Ishikawa (cell line): ENCODE measurements around the gene CDC42BPG.

Experiments used
- CEBPB ChIP-seq: IDR thresholded peaks from 2 replicates; pipeline ENCODE4 v1.6.1; 2012
- CREB1 ChIP-seq: IDR thresholded peaks from 2 replicates; pipeline ENCODE4 v1.6.1; 2012; ENCODE audit warnings: low read depth
- EGR1 ChIP-seq: IDR thresholded peaks from 2 replicates; pipeline ENCODE4 v1.6.1; 2012
- EP300 ChIP-seq: IDR thresholded peaks from 2 replicates; pipeline ENCODE4 v1.6.1; 2012; ENCODE audit warnings: borderline replicate concordance
- FOXM1 ChIP-seq: IDR thresholded peaks from 2 replicates; pipeline ENCODE4 v1.6.1; 2012; ENCODE audit warnings: low read depth, borderline replicate concordance
- NFIC ChIP-seq: IDR thresholded peaks from 2 replicates; pipeline ENCODE4 v1.6.1; 2012
- RAD21 ChIP-seq: IDR thresholded peaks from 2 replicates; pipeline ENCODE4 v1.6.1; 2012; ENCODE audit warnings: low read depth
- TAF1 ChIP-seq: IDR thresholded peaks from 2 replicates; pipeline ENCODE4 v1.6.1; 2012; ENCODE audit warnings: low read depth, mild to moderate bottlenecking
- TCF12 ChIP-seq: IDR thresholded peaks from 2 replicates; pipeline ENCODE4 v1.6.1; 2012; ENCODE audit warnings: low read depth
- TEAD4 ChIP-seq: IDR thresholded peaks from 2 replicates; pipeline ENCODE4 v1.6.1; 2012
- YY1 ChIP-seq: IDR thresholded peaks from 2 replicates; pipeline ENCODE4 v1.6.1; 2012; ENCODE audit warnings: low read depth
- ZBTB7A ChIP-seq: IDR thresholded peaks from 2 replicates; pipeline ENCODE4 v1.6.1; 2012; ENCODE audit warnings: low read depth
- TF ChIP-seq, protein P1 (sequence below): IDR thresholded peaks from 2 replicates; pipeline ENCODE4 v1.6.1; 2012
- TF ChIP-seq, protein P2 (sequence below): IDR thresholded peaks from 2 replicates; pipeline ENCODE4 v1.6.1; 2012; ENCODE audit warnings: low read depth, mild to moderate bottlenecking
- TF ChIP-seq, protein P3 (sequence below): IDR thresholded peaks from 2 replicates; pipeline ENCODE4 v1.6.1; 2012

The CDC42BPG gene

DNA sequence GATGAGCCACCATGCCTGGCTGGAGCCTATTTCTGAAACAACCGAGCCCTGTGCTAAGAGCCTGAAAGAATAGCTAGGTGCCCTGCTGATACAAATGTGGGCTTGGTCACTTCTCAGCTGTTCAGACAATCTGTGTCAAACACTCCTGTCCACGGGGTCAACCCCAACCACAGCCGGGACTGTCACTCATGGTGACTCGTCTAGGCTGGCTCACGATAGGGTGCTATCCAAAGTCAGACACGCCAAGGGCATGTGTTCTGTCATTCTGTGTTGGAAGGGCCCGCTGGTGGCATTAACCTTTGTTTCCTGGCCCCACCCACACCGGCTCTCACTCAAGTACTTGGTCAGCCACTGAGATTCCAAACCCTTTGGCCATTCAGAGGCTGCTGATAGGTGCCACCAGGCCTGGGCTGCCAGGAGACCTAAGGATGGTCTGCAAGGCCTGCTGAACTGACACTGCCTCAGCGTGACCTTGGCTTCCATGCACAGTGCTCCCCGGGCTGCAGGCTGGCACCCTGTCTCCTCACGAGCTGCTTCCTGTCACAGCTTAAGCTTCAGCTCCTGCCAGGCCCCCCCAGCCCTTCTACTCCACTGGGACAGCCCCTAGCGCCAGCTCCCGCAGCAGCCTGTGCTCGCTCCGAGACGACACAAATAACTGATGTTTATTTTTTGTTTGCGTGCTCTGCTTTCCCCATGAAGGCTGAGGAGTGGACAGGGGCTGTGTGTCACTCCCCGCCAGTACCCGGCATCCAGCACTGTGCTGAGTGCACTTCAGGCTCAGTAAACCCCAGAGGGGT is 14.2 kb upstream of the CDC42BPG start:
- no peak for TF ChIP-seq ZBTB7A
- TF ChIP-seq EP300 = no peak
- TF ChIP-seq TAF1 = no peak

DNA sequence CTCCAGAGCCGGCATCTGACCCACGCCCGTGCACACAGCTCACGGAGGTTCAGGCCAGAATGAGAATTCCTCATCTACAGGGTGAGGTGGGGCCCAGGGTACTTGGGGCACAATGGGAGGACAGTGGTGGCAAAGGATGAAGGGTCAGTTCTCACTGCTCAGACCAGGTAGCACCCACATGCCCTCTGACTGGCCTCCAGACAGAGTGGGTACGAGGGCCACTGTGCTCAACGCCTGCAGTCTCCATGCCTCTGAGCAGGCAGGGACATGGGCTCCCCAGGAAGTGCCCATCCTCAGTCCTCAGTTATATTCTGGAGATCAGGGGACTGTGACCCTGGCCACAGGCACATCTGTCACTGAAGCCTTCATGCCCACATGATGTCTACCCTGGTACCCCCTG is 13.0 kb upstream of the CDC42BPG start:
- TF ChIP-seq CEBPB (no peak), FOXM1 (no peak), CREB1 (no peak), YY1 (no peak), EGR1 (no peak), TCF12 (no peak), TEAD4 (no peak)
- TF ChIP-seq, protein P1, sequence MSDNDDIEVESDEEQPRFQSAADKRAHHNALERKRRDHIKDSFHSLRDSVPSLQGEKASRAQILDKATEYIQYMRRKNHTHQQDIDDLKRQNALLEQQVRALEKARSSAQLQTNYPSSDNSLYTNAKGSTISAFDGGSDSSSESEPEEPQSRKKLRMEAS = no peak
- TF ChIP-seq, protein P2, sequence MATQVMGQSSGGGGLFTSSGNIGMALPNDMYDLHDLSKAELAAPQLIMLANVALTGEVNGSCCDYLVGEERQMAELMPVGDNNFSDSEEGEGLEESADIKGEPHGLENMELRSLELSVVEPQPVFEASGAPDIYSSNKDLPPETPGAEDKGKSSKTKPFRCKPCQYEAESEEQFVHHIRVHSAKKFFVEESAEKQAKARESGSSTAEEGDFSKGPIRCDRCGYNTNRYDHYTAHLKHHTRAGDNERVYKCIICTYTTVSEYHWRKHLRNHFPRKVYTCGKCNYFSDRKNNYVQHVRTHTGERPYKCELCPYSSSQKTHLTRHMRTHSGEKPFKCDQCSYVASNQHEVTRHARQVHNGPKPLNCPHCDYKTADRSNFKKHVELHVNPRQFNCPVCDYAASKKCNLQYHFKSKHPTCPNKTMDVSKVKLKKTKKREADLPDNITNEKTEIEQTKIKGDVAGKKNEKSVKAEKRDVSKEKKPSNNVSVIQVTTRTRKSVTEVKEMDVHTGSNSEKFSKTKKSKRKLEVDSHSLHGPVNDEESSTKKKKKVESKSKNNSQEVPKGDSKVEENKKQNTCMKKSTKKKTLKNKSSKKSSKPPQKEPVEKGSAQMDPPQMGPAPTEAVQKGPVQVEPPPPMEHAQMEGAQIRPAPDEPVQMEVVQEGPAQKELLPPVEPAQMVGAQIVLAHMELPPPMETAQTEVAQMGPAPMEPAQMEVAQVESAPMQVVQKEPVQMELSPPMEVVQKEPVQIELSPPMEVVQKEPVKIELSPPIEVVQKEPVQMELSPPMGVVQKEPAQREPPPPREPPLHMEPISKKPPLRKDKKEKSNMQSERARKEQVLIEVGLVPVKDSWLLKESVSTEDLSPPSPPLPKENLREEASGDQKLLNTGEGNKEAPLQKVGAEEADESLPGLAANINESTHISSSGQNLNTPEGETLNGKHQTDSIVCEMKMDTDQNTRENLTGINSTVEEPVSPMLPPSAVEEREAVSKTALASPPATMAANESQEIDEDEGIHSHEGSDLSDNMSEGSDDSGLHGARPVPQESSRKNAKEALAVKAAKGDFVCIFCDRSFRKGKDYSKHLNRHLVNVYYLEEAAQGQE = no peak

DNA sequence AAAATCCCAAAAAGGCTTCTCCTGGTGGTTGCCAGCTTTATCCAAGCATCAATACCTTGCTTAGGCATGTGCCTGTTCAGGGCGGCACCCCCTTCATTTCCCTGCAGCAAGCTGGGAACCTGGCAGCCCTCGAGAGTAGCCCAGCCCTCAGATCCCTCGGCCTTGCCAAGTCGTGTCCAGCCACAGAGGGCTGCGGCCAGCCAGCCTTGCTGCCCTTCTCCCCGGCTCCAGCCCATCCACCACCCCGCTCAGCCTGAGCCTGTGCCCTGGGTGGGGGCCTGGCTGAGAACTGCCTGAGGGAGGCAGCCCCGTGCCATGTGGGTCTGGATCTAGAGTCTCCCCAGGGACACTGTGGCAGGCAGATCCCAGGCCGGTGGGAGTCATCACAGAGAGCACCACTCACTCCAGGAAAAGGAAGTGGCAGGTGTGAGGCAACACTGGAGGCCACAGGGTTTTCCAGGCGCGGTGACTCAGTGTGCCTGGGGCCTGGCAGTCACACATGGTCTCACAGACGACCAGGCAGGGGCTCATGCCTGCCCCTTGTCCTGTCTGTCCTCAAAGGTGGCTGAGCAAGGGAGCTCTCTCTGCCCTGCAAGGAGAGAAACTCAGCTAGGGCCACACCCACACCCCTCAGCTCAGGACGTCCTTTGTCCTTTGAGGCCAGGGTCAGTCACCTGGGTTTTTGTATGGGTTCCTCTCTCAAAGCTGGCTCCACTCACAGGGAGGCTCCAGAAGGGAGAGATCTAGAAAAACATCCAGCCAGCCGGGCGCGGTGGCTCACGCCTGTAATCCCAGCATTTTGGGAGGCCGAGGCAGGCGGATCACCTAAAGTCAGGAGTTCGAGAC is 12.2 kb upstream of the CDC42BPG start:
- TF ChIP-seq TCF12 (no peak; the same call in 1 of the 2 replicates), CEBPB (peak; percentile 75), NFIC (no peak)
- TF ChIP-seq, protein P1 = peak; percentile 32; the same call in 1 of the 2 replicates

DNA sequence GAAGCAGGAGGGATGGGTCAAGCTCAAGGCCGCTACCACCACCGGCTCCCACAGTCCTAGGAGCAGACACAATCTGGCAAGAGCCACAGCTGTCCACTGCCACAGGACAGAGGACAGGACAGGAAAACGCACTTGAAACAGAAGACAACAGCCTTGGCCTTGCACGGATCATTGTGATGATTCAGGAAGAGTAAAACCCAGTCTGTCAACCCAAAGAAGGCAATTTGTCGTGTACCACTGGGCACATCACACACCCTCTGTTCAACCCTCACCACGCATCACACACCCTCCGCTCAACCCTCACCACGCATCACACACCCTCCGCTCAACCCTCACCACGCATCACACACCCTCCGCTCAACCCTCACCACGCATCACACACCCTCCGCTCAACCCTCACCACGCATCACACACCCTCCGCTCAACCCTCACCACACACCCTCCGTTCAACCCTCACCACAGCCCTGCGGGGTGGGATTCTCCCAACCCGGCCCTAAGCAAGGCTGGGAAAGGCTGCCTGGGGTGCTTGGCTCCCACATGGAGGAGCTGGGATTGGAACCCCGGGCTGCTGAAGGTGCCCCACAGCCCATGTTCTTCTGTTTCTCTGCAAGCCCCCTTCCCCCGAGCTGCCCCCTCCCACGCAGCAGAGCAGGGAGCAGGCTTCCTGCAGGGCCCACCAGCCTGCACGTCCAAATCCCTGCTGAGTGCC is 11.3 kb upstream of the CDC42BPG start:
- TF ChIP-seq, protein P2 = no peak
- no peak for TF ChIP-seq YY1
- TF ChIP-seq CEBPB = no peak
- no peak for TF ChIP-seq NFIC
- TF ChIP-seq ZBTB7A = no peak
- TF ChIP-seq FOXM1 = no peak
- no peak for TF ChIP-seq RAD21
- TF ChIP-seq CREB1 = no peak
- TF ChIP-seq TEAD4 = no peak
- TF ChIP-seq, protein P3, sequence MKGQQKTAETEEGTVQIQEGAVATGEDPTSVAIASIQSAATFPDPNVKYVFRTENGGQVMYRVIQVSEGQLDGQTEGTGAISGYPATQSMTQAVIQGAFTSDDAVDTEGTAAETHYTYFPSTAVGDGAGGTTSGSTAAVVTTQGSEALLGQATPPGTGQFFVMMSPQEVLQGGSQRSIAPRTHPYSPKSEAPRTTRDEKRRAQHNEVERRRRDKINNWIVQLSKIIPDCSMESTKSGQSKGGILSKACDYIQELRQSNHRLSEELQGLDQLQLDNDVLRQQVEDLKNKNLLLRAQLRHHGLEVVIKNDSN = no peak
- TF ChIP-seq, protein P1 = no peak
- TF ChIP-seq EGR1 = no peak
- TF ChIP-seq EP300 = no peak

DNA sequence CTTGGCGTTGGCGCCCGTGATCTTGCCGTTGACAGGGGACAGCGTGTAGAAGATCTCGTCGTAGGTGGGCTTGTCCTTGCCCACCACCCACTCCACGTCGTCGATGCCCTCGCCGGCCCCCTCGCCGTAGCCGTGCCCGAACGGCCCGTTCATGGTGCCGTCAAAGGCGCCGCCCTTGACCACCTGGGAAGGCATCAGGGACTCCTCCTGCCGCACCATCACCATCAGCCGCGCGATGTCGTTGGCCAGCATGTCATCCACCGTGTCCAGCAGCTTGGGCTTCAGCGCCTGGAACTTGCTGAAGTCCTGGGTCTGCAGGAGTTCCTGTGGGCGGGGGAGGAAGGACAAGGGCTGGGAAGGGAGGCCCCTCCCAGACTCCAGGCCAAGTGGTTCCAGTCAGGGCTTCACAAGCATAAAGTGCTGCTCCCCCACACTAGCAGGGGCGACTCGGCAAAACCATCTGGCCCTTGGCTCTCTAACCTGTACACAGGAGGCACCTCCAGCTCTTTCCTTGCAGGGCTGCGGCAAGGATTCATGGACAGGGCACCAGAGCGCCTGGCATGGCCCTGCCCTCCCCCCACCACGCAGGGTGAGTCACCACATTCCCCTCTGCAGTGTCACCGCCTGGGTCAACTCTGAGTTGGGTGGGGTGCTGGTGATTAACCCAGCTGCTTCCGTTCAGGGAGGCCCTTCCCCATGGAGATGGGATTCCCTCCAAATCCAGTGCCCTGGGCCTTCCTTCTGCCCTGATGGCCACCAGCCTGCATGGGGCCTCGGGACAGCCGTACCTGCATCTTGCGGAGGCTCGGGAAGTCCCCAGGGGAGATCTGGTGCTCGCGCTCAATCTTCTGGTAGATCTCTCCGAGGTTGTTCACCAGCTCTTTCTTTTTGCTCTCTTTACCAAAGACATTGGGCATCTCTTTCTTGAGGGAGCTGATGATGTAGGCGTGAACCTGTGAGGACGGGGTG is 10.4 kb upstream of the CDC42BPG start:
- peak; percentile 94 for TF ChIP-seq TCF12
- peak; percentile 69; the same call in 1 of the 2 replicates for TF ChIP-seq FOXM1
- TF ChIP-seq, protein P1 = peak; percentile 87
- TF ChIP-seq, protein P3 = peak; percentile 45; the same call in 1 of the 2 replicates
- TF ChIP-seq CREB1 = no peak
- no peak for TF ChIP-seq TAF1
- peak; percentile 99 for TF ChIP-seq TEAD4
- no peak for TF ChIP-seq EGR1
- TF ChIP-seq CEBPB = peak; percentile 56; the same call in 1 of the 2 replicates
- TF ChIP-seq NFIC = peak; percentile 87
- TF ChIP-seq YY1 = peak; percentile 47
- TF ChIP-seq, protein P2 = no peak
- peak; percentile 90 for TF ChIP-seq EP300
- peak; percentile 38; the same call in 1 of the 2 replicates for TF ChIP-seq RAD21
- TF ChIP-seq ZBTB7A = 0 out of 2 replicates have a peak, but pooled peaks have one; percentile 45
